ENCODE measurements around the gene C1orf115.

DNA sequence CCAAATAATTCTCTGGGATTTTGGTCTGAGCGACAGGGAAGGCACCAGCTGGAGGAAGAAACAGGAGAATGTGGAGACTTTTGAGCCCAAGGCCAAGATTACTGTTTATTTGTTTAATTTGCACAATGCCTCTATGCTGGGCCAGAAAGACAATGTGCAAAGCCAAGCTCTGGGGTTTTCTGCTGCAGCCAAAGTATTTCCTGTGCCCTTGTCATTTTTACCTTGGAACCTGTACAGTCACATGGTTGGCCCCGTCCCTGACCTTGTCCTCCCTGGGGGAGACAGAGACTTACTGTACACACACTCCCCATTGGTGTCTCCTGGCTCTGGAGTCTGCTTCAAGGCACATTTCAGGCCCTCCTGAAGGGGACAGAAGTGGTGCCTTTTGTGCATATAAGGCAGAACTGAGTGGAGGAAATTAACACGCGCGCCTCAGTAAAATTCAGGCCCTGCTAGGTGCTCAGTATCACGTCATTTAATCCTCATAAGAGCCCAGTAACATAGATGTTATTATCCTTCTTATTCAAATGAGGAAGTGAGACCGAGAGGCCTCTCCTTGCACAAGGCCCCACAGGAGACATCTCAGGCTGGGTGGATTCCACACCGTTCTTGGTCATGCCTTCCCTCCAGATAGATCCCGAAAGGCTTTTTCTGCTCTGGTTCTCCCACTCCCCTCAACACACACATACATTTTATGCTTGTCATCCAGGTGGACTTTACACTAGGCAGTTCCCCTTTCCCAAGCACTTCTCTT is 21.1 kb downstream of the C1orf115 start:
- TF ChIP-seq, protein P1, sequence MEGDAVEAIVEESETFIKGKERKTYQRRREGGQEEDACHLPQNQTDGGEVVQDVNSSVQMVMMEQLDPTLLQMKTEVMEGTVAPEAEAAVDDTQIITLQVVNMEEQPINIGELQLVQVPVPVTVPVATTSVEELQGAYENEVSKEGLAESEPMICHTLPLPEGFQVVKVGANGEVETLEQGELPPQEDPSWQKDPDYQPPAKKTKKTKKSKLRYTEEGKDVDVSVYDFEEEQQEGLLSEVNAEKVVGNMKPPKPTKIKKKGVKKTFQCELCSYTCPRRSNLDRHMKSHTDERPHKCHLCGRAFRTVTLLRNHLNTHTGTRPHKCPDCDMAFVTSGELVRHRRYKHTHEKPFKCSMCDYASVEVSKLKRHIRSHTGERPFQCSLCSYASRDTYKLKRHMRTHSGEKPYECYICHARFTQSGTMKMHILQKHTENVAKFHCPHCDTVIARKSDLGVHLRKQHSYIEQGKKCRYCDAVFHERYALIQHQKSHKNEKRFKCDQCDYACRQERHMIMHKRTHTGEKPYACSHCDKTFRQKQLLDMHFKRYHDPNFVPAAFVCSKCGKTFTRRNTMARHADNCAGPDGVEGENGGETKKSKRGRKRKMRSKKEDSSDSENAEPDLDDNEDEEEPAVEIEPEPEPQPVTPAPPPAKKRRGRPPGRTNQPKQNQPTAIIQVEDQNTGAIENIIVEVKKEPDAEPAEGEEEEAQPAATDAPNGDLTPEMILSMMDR (IDR thresholded peaks at IDR 0.05; ENCODE audit: low read depth, low read length, missing input control) = no peak
- TF ChIP-seq RAD21 (IDR thresholded peaks at IDR 0.05) = no peak
- TF ChIP-seq, protein P2, sequence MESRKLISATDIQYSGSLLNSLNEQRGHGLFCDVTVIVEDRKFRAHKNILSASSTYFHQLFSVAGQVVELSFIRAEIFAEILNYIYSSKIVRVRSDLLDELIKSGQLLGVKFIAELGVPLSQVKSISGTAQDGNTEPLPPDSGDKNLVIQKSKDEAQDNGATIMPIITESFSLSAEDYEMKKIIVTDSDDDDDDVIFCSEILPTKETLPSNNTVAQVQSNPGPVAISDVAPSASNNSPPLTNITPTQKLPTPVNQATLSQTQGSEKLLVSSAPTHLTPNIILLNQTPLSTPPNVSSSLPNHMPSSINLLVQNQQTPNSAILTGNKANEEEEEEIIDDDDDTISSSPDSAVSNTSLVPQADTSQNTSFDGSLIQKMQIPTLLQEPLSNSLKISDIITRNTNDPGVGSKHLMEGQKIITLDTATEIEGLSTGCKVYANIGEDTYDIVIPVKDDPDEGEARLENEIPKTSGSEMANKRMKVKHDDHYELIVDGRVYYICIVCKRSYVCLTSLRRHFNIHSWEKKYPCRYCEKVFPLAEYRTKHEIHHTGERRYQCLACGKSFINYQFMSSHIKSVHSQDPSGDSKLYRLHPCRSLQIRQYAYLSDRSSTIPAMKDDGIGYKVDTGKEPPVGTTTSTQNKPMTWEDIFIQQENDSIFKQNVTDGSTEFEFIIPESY (IDR thresholded peaks at IDR 0.05) = no peak
- TF ChIP-seq, protein P3, sequence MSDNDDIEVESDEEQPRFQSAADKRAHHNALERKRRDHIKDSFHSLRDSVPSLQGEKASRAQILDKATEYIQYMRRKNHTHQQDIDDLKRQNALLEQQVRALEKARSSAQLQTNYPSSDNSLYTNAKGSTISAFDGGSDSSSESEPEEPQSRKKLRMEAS (IDR thresholded peaks at IDR 0.05) = no peak
- TF ChIP-seq TAF1 (conservative IDR thresholded peaks at IDR 0.05) = no peak
- TF ChIP-seq, protein P4, sequence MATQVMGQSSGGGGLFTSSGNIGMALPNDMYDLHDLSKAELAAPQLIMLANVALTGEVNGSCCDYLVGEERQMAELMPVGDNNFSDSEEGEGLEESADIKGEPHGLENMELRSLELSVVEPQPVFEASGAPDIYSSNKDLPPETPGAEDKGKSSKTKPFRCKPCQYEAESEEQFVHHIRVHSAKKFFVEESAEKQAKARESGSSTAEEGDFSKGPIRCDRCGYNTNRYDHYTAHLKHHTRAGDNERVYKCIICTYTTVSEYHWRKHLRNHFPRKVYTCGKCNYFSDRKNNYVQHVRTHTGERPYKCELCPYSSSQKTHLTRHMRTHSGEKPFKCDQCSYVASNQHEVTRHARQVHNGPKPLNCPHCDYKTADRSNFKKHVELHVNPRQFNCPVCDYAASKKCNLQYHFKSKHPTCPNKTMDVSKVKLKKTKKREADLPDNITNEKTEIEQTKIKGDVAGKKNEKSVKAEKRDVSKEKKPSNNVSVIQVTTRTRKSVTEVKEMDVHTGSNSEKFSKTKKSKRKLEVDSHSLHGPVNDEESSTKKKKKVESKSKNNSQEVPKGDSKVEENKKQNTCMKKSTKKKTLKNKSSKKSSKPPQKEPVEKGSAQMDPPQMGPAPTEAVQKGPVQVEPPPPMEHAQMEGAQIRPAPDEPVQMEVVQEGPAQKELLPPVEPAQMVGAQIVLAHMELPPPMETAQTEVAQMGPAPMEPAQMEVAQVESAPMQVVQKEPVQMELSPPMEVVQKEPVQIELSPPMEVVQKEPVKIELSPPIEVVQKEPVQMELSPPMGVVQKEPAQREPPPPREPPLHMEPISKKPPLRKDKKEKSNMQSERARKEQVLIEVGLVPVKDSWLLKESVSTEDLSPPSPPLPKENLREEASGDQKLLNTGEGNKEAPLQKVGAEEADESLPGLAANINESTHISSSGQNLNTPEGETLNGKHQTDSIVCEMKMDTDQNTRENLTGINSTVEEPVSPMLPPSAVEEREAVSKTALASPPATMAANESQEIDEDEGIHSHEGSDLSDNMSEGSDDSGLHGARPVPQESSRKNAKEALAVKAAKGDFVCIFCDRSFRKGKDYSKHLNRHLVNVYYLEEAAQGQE (IDR thresholded peaks at IDR 0.05) = no peak
- TF ChIP-seq NR2F2 (IDR thresholded peaks at IDR 0.05) = no peak
- no peak for TF ChIP-seq YY1 (IDR thresholded peaks at IDR 0.05)
- no peak for TF ChIP-seq JUND (IDR thresholded peaks at IDR 0.05)
